ENCODE data around the gene KCNAB1.
"Not testable (repeated sequence)": the region's sequence is repeated elsewhere in the genome, so short reads cannot be mapped to it uniquely, and the experiment has no call there.

GRCh38 chr3:156194945-156195344 lies 74.6 kb downstream of the KCNAB1 start:
- TF ChIP-seq, protein P1, sequence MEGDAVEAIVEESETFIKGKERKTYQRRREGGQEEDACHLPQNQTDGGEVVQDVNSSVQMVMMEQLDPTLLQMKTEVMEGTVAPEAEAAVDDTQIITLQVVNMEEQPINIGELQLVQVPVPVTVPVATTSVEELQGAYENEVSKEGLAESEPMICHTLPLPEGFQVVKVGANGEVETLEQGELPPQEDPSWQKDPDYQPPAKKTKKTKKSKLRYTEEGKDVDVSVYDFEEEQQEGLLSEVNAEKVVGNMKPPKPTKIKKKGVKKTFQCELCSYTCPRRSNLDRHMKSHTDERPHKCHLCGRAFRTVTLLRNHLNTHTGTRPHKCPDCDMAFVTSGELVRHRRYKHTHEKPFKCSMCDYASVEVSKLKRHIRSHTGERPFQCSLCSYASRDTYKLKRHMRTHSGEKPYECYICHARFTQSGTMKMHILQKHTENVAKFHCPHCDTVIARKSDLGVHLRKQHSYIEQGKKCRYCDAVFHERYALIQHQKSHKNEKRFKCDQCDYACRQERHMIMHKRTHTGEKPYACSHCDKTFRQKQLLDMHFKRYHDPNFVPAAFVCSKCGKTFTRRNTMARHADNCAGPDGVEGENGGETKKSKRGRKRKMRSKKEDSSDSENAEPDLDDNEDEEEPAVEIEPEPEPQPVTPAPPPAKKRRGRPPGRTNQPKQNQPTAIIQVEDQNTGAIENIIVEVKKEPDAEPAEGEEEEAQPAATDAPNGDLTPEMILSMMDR (IDR thresholded peaks at IDR 0.05; ENCODE audit: insufficient read depth, low read length, poor library complexity, severe bottlenecking), result not testable (repeated sequence)
- TF ChIP-seq EZH2phosphoT487 (conservative IDR thresholded peaks at IDR 0.05; ENCODE audit: low read length), result not testable (repeated sequence)
